GM12878 (cell line): ENCODE data around the gene ZBTB32. TPM values are rescaled to one million over a fixed set of nuclear protein-coding genes. Genes with fewer than 3 reads are reported as not detected.

Experiments
- polyA plus RNA-seq, 11 experiments: library from polyadenylated mRNA; depleted of rRNA in 4 of 11; unstranded in 6 of 11; stranded (reverse) in 5 of 11; fragments of >200 nt; fragmentation: Nextera tagmentation in 4 of 11; fragmentation: Illumina TruSeq in 1 of 11; extraction: Ambion mirVana in 4 of 11; extraction: Trizol in 1 of 11; gene quantifications; 1 replicate in 1 of 11; 2 replicates in 10 of 11; pipeline versions ENCODE4 v1.2.1 to v1.2.3, GENCODE V29; 2011 to 2016; ENCODE audit warnings: inconsistent platforms in 2 of 11, missing spikeins in 2 of 11, low read depth in 1 of 11
- total RNA-seq, 4 experiments: library from RNA; depleted of rRNA in 3 of 4; stranded (reverse); fragments of >200 nt in 3 of 4; fragmentation: Illumina TruSeq in 1 of 4; extraction: Trizol in 1 of 4; gene quantifications; 2 replicates each; pipeline versions ENCODE4 v1.2.1 to v1.2.3, GENCODE V29; 2013 to 2021

ZBTB32 gene
- total and polyA plus RNA-seq, 10 of the 15 experiments (the other 5 are each of a cell fraction or from before 2014, with no cell fraction given), result 1.0 to 46.7 (median 16.0) TPM

Other genes starting within 250 kb of the ZBTB32 start
Only the 7 nearest of the 28 such genes appear.
- gene UPK1A, start 38.0 kb upstream of the ZBTB32 start, total RNA-seq (2014; rRNA removed), result not detected in 2 replicates
- gene UPK1A, start 38.0 kb upstream of the ZBTB32 start, total RNA-seq (2014; rRNA removed; fragmentation: Illumina TruSeq; extraction: Trizol), result not detected in 2 replicates
- not detected in 2 replicates for gene UPK1A, start 38.0 kb upstream of the ZBTB32 start, total RNA-seq (2021)
- 1.3 and 1.9 TPM in 2 replicates for gene UPK1A, start 38.0 kb upstream of the ZBTB32 start, polyA plus RNA-seq (2011; rRNA removed)
- gene UPK1A, start 38.0 kb upstream of the ZBTB32 start, polyA plus RNA-seq (2014; fragmentation: Illumina TruSeq; extraction: Trizol), result not detected in 2 replicates
- gene UPK1A, start 38.0 kb upstream of the ZBTB32 start, polyA plus RNA-seq (2014; fragmentation: Nextera tagmentation; extraction: Ambion mirVana), result under 1 TPM in 1 of 2 experiments, not detected in 1; 0.26 TPM
- gene UPK1A, start 38.0 kb upstream of the ZBTB32 start, polyA plus RNA-seq (2014; rRNA removed), result 0.06 and 0.15 TPM in 2 replicates
- not detected for gene UPK1A, start 38.0 kb upstream of the ZBTB32 start, polyA plus RNA-seq (2016; fragmentation: Nextera tagmentation; extraction: Ambion mirVana)
- 5.3 and 7.8 TPM in 2 replicates for gene KMT2B, start 13.4 kb downstream of the ZBTB32 start, total RNA-seq (2014; rRNA removed)
- gene KMT2B, start 13.4 kb downstream of the ZBTB32 start, total RNA-seq (2014; rRNA removed; fragmentation: Illumina TruSeq; extraction: Trizol), result 3.8 and 3.9 TPM in 2 replicates
- 35.3 and 35.6 TPM in 2 replicates for gene KMT2B, start 13.4 kb downstream of the ZBTB32 start, total RNA-seq (2021)
- 6.8 and 14.9 TPM in 2 replicates for gene KMT2B, start 13.4 kb downstream of the ZBTB32 start, polyA plus RNA-seq (2011; rRNA removed)
- gene KMT2B, start 13.4 kb downstream of the ZBTB32 start, polyA plus RNA-seq (2014; fragmentation: Illumina TruSeq; extraction: Trizol), result 7.6 and 14.7 TPM in 2 replicates
- gene KMT2B, start 13.4 kb downstream of the ZBTB32 start, polyA plus RNA-seq (2014; fragmentation: Nextera tagmentation; extraction: Ambion mirVana), result under 1 TPM; 0.71 to 0.91 TPM
- 21.9 and 23.0 TPM in 2 replicates for gene KMT2B, start 13.4 kb downstream of the ZBTB32 start, polyA plus RNA-seq (2014; rRNA removed)
- 1 to 10 TPM; 4.0 to 4.1 TPM for gene KMT2B, start 13.4 kb downstream of the ZBTB32 start, polyA plus RNA-seq (2016; fragmentation: Nextera tagmentation; extraction: Ambion mirVana)
- 27.2 and 28.7 TPM in 2 replicates for gene IGFLR1, start 37.9 kb downstream of the ZBTB32 start, total RNA-seq (2014; rRNA removed)
- gene IGFLR1, start 37.9 kb downstream of the ZBTB32 start, total RNA-seq (2014; rRNA removed; fragmentation: Illumina TruSeq; extraction: Trizol), result 8.3 and 9.1 TPM in 2 replicates
- gene IGFLR1, start 37.9 kb downstream of the ZBTB32 start, total RNA-seq (2021), result 35.3 and 41.7 TPM in 2 replicates
- gene IGFLR1, start 37.9 kb downstream of the ZBTB32 start, polyA plus RNA-seq (2011; rRNA removed), result 10.1 and 22.4 TPM in 2 replicates
- 5.9 and 8.7 TPM in 2 replicates for gene IGFLR1, start 37.9 kb downstream of the ZBTB32 start, polyA plus RNA-seq (2014; fragmentation: Illumina TruSeq; extraction: Trizol)
- 10 to 100 TPM in 1 of 2 experiments, 1 to 10 TPM in 1; 2.5 to 11.9 TPM for gene IGFLR1, start 37.9 kb downstream of the ZBTB32 start, polyA plus RNA-seq (2014; fragmentation: Nextera tagmentation; extraction: Ambion mirVana)
- gene IGFLR1, start 37.9 kb downstream of the ZBTB32 start, polyA plus RNA-seq (2014; rRNA removed), result 39.9 and 47.9 TPM in 2 replicates
- gene IGFLR1, start 37.9 kb downstream of the ZBTB32 start, polyA plus RNA-seq (2016; fragmentation: Nextera tagmentation; extraction: Ambion mirVana), result 10 to 100 TPM; 36.4 to 36.8 TPM
- gene U2AF1L4, start 40.9 kb downstream of the ZBTB32 start, total RNA-seq (2014; rRNA removed), result 9.4 and 14.0 TPM in 2 replicates
- gene U2AF1L4, start 40.9 kb downstream of the ZBTB32 start, total RNA-seq (2014; rRNA removed; fragmentation: Illumina TruSeq; extraction: Trizol), result 7.9 and 9.3 TPM in 2 replicates
- gene U2AF1L4, start 40.9 kb downstream of the ZBTB32 start, total RNA-seq (2021), result 13.0 and 16.4 TPM in 2 replicates
- 11.8 and 16.2 TPM in 2 replicates for gene U2AF1L4, start 40.9 kb downstream of the ZBTB32 start, polyA plus RNA-seq (2011; rRNA removed)
- 9.6 and 13.4 TPM in 2 replicates for gene U2AF1L4, start 40.9 kb downstream of the ZBTB32 start, polyA plus RNA-seq (2014; fragmentation: Illumina TruSeq; extraction: Trizol)
- 10 to 100 TPM in 1 of 2 experiments, 1 to 10 TPM in 1; 9.6 to 13.7 TPM for gene U2AF1L4, start 40.9 kb downstream of the ZBTB32 start, polyA plus RNA-seq (2014; fragmentation: Nextera tagmentation; extraction: Ambion mirVana)
- 21.6 and 22.1 TPM in 2 replicates for gene U2AF1L4, start 40.9 kb downstream of the ZBTB32 start, polyA plus RNA-seq (2014; rRNA removed)
- 10 to 100 TPM; 17.1 to 17.4 TPM for gene U2AF1L4, start 40.9 kb downstream of the ZBTB32 start, polyA plus RNA-seq (2016; fragmentation: Nextera tagmentation; extraction: Ambion mirVana)
- 37.8 and 39.4 TPM in 2 replicates for gene PSENEN, start 41.1 kb downstream of the ZBTB32 start, total RNA-seq (2014; rRNA removed)
- gene PSENEN, start 41.1 kb downstream of the ZBTB32 start, total RNA-seq (2014; rRNA removed; fragmentation: Illumina TruSeq; extraction: Trizol), result 34.3 and 34.7 TPM in 2 replicates
- gene PSENEN, start 41.1 kb downstream of the ZBTB32 start, total RNA-seq (2021), result 35.6 and 42.9 TPM in 2 replicates
- 10.5 and 14.4 TPM in 2 replicates for gene PSENEN, start 41.1 kb downstream of the ZBTB32 start, polyA plus RNA-seq (2011; rRNA removed)
- 29.9 and 35.1 TPM in 2 replicates for gene PSENEN, start 41.1 kb downstream of the ZBTB32 start, polyA plus RNA-seq (2014; fragmentation: Illumina TruSeq; extraction: Trizol)
- gene PSENEN, start 41.1 kb downstream of the ZBTB32 start, polyA plus RNA-seq (2014; fragmentation: Nextera tagmentation; extraction: Ambion mirVana), result 100 to 1,000 TPM; 143 to 178 TPM
- 32.3 and 44.0 TPM in 2 replicates for gene PSENEN, start 41.1 kb downstream of the ZBTB32 start, polyA plus RNA-seq (2014; rRNA removed)
- gene PSENEN, start 41.1 kb downstream of the ZBTB32 start, polyA plus RNA-seq (2016; fragmentation: Nextera tagmentation; extraction: Ambion mirVana), result 10 to 100 TPM; 62.6 to 66.7 TPM
- 6.0 and 6.9 TPM in 2 replicates for gene LIN37, start 44.0 kb downstream of the ZBTB32 start, total RNA-seq (2014; rRNA removed)
- 7.4 and 10.9 TPM in 2 replicates for gene LIN37, start 44.0 kb downstream of the ZBTB32 start, total RNA-seq (2014; rRNA removed; fragmentation: Illumina TruSeq; extraction: Trizol)
- 6.8 and 7.4 TPM in 2 replicates for gene LIN37, start 44.0 kb downstream of the ZBTB32 start, total RNA-seq (2021)
- 4.0 and 5.1 TPM in 2 replicates for gene LIN37, start 44.0 kb downstream of the ZBTB32 start, polyA plus RNA-seq (2011; rRNA removed)
- gene LIN37, start 44.0 kb downstream of the ZBTB32 start, polyA plus RNA-seq (2014; fragmentation: Illumina TruSeq; extraction: Trizol), result 2.8 and 8.2 TPM in 2 replicates
- 1 to 10 TPM in 1 of 2 experiments, under 1 TPM in 1; 0.69 to 3.3 TPM for gene LIN37, start 44.0 kb downstream of the ZBTB32 start, polyA plus RNA-seq (2014; fragmentation: Nextera tagmentation; extraction: Ambion mirVana)
- 7.7 and 11.2 TPM in 2 replicates for gene LIN37, start 44.0 kb downstream of the ZBTB32 start, polyA plus RNA-seq (2014; rRNA removed)
- gene LIN37, start 44.0 kb downstream of the ZBTB32 start, polyA plus RNA-seq (2016; fragmentation: Nextera tagmentation; extraction: Ambion mirVana), result 10 to 100 TPM; 10.1 to 11.9 TPM
- not detected in 2 replicates for gene HSPB6, start 52.5 kb downstream of the ZBTB32 start, total RNA-seq (2014; rRNA removed)
- gene HSPB6, start 52.5 kb downstream of the ZBTB32 start, total RNA-seq (2014; rRNA removed; fragmentation: Illumina TruSeq; extraction: Trizol), result not detected in 2 replicates
- gene HSPB6, start 52.5 kb downstream of the ZBTB32 start, total RNA-seq (2021), result 0.51 and 1.6 TPM in 2 replicates
- 0.12 and 0.20 TPM in 2 replicates for gene HSPB6, start 52.5 kb downstream of the ZBTB32 start, polyA plus RNA-seq (2011; rRNA removed)
- 0.13 and 0.16 TPM in 2 replicates for gene HSPB6, start 52.5 kb downstream of the ZBTB32 start, polyA plus RNA-seq (2014; fragmentation: Illumina TruSeq; extraction: Trizol)
- not detected for gene HSPB6, start 52.5 kb downstream of the ZBTB32 start, polyA plus RNA-seq (2014; fragmentation: Nextera tagmentation; extraction: Ambion mirVana)
- gene HSPB6, start 52.5 kb downstream of the ZBTB32 start, polyA plus RNA-seq (2014; rRNA removed), result 0.09 TPM in 1 of 2 replicates, not detected in the other
- gene HSPB6, start 52.5 kb downstream of the ZBTB32 start, polyA plus RNA-seq (2016; fragmentation: Nextera tagmentation; extraction: Ambion mirVana), result under 1 TPM; 0.52 TPM